GM19023 (cell line): ENCODE data around the gene PPARG.
A peak's percentile ranks its signal among the peaks of the same experiment; 100 is the strongest.
"Not testable (repeated sequence)": the region's sequence is repeated elsewhere in the genome, so short reads cannot be mapped to it uniquely, and the experiment has no call there.

Experiments
- ATAC-seq: cut with Tn5 transposase; IDR thresholded peaks from one replicate; pipeline ENCODE4 v1.9.1; 2021; ENCODE audit warnings: mild to moderate bottlenecking, moderate library complexity; ENCODE audit not compliant: unreplicated experiment

The PPARG gene

GRCh38 chr3:12370758-12371157, 81.9 kb downstream of the PPARG start:
- no peak for ATAC-seq

- no peak for ATAC-seq
These were observed 82.8 kb downstream of the PPARG start for GRCh38 chr3:12371525-12372140.

GRCh38 chr3:12372741-12373280, 83.9 kb downstream of the PPARG start:
- ATAC-seq, result no peak

DNA sequence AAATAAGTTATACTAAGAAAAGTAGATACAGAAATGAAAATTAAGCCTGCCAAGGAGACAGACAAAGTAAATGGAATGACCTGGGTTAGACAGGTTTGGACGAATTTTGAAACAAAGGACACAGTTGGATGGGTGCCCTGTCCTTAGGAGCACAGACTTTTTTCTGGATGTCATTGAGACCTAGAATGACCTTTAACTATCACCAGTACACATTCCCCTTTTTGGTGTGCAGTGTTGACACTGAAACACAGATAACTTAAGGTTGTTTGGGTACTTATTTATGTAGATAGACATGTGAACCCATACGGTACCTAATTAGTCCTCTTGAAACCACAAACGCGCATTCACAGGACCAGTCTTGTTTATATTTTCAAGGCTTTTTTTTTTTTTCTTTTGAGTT, 86.7 kb downstream of the PPARG start:
- no peak for ATAC-seq

- ATAC-seq, result no peak
These were observed 91.0 kb downstream of the PPARG start for GRCh38 chr3:12379640-12380429.

DNA sequence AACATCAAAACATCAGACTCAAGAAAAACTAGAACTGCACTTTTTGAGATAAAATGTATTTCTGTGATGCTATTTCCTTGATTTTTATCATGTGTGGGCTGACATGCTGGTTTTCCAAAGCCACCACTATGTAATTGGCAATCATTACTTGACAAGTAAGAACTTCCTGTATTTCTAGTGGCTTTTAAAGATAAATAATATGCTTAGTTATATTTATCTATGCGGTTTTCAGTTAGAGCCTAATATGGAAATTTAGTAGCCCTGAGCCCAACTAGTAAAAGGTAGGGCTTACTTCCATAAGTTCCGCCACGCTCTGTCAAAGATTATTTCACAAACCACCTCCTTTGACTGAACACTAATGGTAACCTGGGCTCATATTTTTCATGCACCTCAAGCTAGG, 91.6 kb downstream of the PPARG start:
- no peak for ATAC-seq

DNA sequence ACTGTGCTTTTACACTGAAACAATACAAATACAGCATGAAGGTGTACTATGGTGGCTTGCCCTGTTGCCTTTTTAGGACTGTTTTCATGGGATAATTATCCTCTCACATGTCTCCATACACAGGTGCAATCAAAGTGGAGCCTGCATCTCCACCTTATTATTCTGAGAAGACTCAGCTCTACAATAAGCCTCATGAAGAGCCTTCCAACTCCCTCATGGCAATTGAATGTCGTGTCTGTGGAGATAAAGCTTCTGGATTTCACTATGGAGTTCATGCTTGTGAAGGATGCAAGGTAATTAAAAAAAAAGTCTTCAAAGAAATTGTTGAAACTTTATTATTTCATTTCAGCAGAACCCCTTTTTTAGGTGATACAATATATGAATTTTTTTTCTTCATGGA, 92.3 kb downstream of the PPARG start:
- ATAC-seq, result no peak

DNA sequence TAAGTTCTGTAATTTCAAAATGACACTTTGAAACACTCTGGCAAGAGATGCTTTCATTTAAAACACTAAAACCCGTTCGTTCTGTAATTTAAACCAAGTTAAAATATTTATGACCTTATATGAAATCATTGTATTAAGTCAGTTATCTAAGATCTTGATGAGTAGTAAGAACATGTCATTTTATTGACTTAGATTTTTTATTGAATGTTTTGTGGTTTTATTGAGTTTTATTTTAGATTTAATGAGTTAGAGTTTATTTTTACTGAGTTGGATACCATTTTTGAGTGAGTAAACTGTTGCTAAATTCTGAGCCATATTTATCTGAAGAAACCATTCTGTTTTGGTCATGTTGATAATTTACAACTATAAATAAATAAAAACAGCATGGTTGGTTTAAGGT, 94.3 kb downstream of the PPARG start:
- ATAC-seq, result no peak

DNA sequence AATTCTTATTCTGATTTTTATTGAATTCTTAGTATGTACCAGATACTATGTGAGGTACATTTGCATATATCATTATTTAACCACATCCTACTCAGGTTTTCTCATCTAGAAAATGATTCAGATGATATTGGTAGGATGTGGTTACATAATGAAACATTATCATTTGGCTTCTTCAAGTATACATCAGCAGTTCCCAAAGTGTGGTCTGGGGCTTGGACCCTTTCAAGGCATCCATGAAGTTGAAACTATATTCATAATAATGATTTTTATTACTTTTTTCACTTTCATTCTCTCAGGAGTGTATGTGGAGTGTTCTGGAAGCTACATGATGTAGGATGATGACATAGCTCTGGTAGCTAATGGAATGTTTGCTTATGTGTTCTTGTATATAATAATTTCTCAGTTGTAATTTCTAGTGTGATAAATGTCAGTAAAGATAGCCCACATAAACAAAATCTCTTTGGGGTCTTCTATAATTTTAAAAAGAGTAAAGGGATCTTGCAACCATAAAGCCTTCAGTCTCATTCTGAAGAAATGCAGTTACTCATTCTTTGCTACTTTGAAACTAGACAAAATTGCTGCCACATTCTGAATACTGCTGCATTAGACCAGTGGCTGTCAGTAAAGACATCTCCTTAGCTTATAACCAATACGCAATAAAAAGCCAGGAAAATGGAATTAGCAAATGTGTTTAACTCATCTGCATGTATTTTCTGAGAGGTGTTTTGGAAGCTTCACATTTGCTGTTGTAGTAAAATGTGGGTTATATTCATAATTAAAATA, 95.8 kb downstream of the PPARG start:
- ATAC-seq, result no peak

DNA sequence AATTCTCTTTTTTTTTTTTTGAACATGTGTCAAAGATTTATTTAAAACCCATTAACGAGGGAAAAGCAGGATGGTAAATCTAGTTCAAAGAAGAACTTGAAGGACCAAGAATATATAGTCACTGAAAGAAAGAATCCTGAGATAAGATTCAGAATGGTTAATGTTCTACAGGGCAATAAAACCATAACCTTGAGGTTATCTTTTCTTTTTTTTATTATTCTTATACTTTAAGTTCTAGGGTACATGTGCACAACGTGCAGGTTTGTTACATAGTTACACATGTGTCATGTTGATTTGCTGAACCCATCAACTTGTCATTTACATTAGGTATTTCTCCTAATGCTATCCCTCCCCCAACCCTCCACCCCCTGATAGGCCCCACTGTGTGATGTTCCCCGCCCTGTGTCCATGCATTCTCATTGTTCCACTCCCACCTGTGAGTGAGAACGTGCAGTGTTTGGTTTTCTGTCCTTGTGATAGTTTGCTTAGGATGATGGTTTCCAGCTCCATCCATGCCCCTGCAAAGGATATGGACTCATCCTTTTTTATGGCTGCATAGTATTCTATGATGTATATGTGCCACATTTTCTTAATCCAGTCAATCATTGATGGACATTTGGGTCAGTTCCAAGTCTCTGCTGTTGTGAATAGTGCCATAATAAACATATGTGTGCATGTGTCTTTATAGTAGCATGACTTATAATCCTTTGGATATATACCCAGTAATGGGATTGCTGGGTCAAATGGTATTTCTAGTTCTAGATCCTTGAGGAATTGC, 97.8 kb downstream of the PPARG start:
- not testable (repeated sequence) for ATAC-seq

DNA sequence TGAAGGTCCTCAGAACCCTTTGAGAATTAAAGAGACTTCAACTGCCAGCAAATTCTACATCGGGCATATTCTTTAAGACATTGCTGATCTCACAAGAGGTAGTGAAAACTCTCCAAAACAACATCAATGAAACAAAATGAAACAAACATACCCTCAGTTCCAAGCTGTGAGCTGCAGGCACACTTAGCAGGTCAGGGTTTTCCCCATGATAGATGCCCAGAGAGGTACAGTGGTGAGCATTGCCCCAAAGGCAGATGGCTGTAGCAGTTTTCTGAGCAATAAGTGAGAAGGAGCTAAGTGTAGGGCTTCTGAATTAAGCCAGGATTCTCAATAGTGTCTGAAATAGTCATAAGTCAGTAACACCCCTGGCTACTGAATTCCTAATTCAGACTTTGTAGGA, 99.3 kb downstream of the PPARG start:
- no peak for ATAC-seq

DNA sequence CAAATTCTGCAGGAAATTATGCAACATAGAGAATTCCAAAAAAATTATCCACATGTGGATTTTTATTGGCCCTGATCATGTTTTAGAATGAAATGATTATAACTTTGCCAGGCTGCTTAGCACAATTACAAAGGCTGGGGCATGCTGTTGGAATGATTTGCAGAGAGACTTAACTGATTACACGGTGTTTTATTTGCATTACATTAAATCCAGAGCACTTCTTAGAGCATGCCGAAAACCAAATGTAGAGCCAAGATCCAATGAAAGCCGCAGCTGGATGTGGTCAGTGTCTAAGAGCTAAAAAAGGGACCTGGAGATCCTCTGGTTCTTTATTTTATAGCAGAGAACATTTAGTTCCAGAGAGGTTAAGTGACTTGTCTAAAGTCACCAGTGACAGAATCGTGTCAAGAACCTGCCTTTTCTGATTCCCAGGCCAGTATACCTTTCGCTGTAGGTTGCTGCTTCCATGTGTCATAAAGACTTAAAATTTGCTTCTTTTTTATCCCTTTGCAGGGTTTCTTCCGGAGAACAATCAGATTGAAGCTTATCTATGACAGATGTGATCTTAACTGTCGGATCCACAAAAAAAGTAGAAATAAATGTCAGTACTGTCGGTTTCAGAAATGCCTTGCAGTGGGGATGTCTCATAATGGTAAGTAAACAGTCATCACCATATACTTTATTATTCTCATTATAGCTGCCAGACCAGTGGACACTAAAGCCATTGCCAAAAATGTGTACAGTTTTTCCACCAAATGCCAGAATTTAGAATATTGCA, 103.4 kb downstream of the PPARG start:
- ATAC-seq, result no peak

DNA sequence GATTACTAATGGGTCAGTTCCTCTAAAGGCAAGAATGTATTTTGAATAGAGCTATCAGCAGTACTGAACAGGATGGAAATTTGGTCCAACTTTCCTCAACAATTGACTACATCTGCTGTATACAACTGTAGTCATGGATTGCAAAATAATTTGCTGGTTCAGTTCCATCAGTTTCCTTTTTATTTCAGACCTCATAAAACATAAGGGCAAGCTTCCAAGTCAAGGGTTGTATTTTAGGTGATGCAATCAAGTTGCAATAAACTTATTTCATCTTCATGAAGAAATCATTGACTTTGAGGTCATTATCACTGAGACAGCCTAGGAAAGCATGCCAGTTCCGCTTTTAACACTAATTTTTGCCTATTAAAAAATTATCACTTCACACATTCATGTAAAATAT, 105.0 kb downstream of the PPARG start:
- ATAC-seq, result no peak

- ATAC-seq, result no peak
These were observed 105.8 kb downstream of the PPARG start for GRCh38 chr3:12394569-12395271.

- peak; percentile 91 for ATAC-seq
These were observed 106.6 kb downstream of the PPARG start for GRCh38 chr3:12395349-12396012.

DNA sequence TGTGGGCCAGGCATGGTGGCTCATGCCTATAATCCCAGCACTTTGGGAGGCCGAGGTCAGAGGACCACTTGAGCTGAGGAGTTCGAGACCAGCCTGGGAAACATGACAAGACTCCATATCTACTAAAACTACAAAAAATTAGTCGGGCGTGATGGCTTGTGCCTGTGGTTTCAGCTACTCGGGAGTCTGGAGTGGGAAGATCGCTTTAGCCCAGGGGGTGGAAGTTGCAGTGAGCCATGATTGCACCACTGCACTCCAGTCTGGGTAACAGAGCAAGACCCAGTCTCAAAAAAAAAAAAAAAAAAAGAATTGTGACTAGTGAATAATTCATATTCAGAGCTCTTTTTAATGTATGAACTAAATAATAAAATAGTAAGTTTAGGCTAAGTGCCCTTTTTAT, 107.6 kb downstream of the PPARG start:
- ATAC-seq, result no peak

- no peak for ATAC-seq
These were observed 110.4 kb downstream of the PPARG start for GRCh38 chr3:12399226-12399625.

- ATAC-seq, result no peak
These were observed 111.8 kb downstream of the PPARG start for GRCh38 chr3:12400616-12401194.

GRCh38 chr3:12401208-12401607, 112.3 kb downstream of the PPARG start:
- ATAC-seq, result no peak
